Measurements from ENCODE around the gene TTC33. TPM values are rescaled to one million over a fixed set of nuclear protein-coding genes. Genes with fewer than 3 reads are reported as not detected.

The TTC33 gene
- total and polyA plus RNA-seq, 10 donors: 4.3 to 17.9 (median 13.7) TPM

GRCh38 chr5:40495237-40495635, 260.5 kb downstream of the TTC33 start:
- intact Hi-C loops (cut with DNase I; ENCODE audit: low total_unique reads): no loop called here
- WGBS, 5 donors: 22 to 35% (median 30%) methylated on average over 3 of the region's 3 CpGs
- TF ChIP-seq POLR2AphosphoS5 (IDR thresholded peaks at IDR 0.05) (no peak), CTCF (IDR thresholded peaks at IDR 0.05 in 8 of 11, conservative IDR thresholded peaks at IDR 0.05 in 3 of 11) (no peak), POLR2A (IDR thresholded peaks at IDR 0.05) (no peak)

GRCh38 chr5:40494631-40495236, 261.0 kb downstream of the TTC33 start:
- WGBS, 5 donors: 64 to 86% (median 82%) methylated on average over 3 to 4 of the region's 4 CpGs
- peaks cover 0 to 45% (median 9%) of the 10 kb centered on the region in 6 donors for H3K4me1 ChIP-seq
- no peak overlapping the region for H3K4me3 ChIP-seq
- no peaks in the 10 kb centered on the region for H3K36me3 ChIP-seq
- no peaks in the 10 kb centered on the region for H3K27me3 ChIP-seq (replicated peaks in 1 of 7)
- peak overlapping the region in 1 of 8 donors; percentile 49 for H3K27ac ChIP-seq
- intact Hi-C loops (cut with DNase I; ENCODE audit: low total_unique reads): no loop called here
- H3K9me3 ChIP-seq: no peaks in the 10 kb centered on the region
- DNase-seq: no peak
- TF ChIP-seq POLR2A (IDR thresholded peaks at IDR 0.05) (no peak), POLR2AphosphoS5 (IDR thresholded peaks at IDR 0.05) (no peak), CTCF (IDR thresholded peaks at IDR 0.05 in 8 of 11, conservative IDR thresholded peaks at IDR 0.05 in 3 of 11) (no peak)

More at GRCh38 chr5:40495237-40495635, 260.5 kb downstream of the TTC33 start:
- Histone ChIP-seq H3K36me3 (no peaks in the 10 kb centered on the region), H3K27me3 (replicated peaks in 1 of 7) (no peaks in the 10 kb centered on the region), H3K4me3 (no peak overlapping the region), H3K9me3 (no peaks in the 10 kb centered on the region), H3K4me1 (peaks cover 0 to 42% (median 7%) of the 10 kb centered on the region in 6 donors), H3K27ac (peak overlapping the region in 1 of 8 donors; percentile 49)
- DNase-seq: no peak

GRCh38 chr5:40492056-40492455, 263.7 kb downstream of the TTC33 start:
- H3K4me1 ChIP-seq: peaks cover 0 to 43% (median 11%) of the 10 kb centered on the region in 6 donors
- no peak for DNase-seq
- no peak for TF ChIP-seq CTCF (IDR thresholded peaks at IDR 0.05 in 8 of 11, conservative IDR thresholded peaks at IDR 0.05 in 3 of 11)
- TF ChIP-seq POLR2A (IDR thresholded peaks at IDR 0.05): no peak
- TF ChIP-seq POLR2AphosphoS5 (IDR thresholded peaks at IDR 0.05): no peak
- no peaks in the 10 kb centered on the region for H3K27me3 ChIP-seq (replicated peaks in 1 of 7)
- peak overlapping the region in 1 of 8 donors; percentile 30 for H3K27ac ChIP-seq
- H3K36me3 ChIP-seq: no peaks in the 10 kb centered on the region
- H3K9me3 ChIP-seq: no peaks in the 10 kb centered on the region
- intact Hi-C loops (cut with DNase I; ENCODE audit: low total_unique reads): no loop called here
- H3K4me3 ChIP-seq: no peak overlapping the region
- WGBS, 5 donors: 45 to 100% (median 77%) methylated on average over 1 of the region's 1 CpG

GRCh38 chr5:40491644-40492043, 264.1 kb downstream of the TTC33 start:
- Histone ChIP-seq H3K27me3 (replicated peaks in 1 of 7) (no peaks in the 10 kb centered on the region), H3K4me3 (no peak overlapping the region), H3K36me3 (no peaks in the 10 kb centered on the region), H3K9me3 (no peaks in the 10 kb centered on the region), H3K27ac (peak overlapping the region in 1 of 8 donors; percentile 30), H3K4me1 (peaks cover 0 to 47% (median 15%) of the 10 kb centered on the region in 6 donors)
- no peak for DNase-seq
- WGBS, 5 donors: 23 to 32% (median 32%) methylated on average over 1 of the region's 1 CpG
- no peak for TF ChIP-seq POLR2A (IDR thresholded peaks at IDR 0.05)
- TF ChIP-seq CTCF (IDR thresholded peaks at IDR 0.05 in 8 of 11, conservative IDR thresholded peaks at IDR 0.05 in 3 of 11): no peak
- no peak for TF ChIP-seq POLR2AphosphoS5 (IDR thresholded peaks at IDR 0.05)
- intact Hi-C loops (cut with DNase I; ENCODE audit: low total_unique reads): no loop called here

Measured in spleen (tissue), 11 donors.